Panc1 (cell line): ENCODE measurements around the gene TMEM106C. TPM values are rescaled to one million over a fixed set of nuclear protein-coding genes. Genes with fewer than 3 reads are reported as not detected.

Source experiments
- ATAC-seq: fragments of 200-7000 bp; cut with Tn5 transposase; 2 replicates; pipeline ENCODE4 v1.9.1; 2020; ENCODE audit warnings: mild to moderate bottlenecking, moderate library complexity
- BruUV-seq: library from RNA; stranded (reverse); fragments of 400-500 nt; replicated peaks from 2 replicates; lab custom pipeline; 2021; lab: Mats Ljungman, UMichigan
- CTCF ChIA-PET: fragments of 300-600 bp; sonication (Branson Sonifier 250); formaldehyde crosslinking; loops from one replicate; lab custom pipeline; 2022; ENCODE audit warnings: antibody characterized with exemption; lab: Charles Lee
- POLR2A ChIA-PET: fragments of 300-600 bp; sonication (Branson Sonifier 250); formaldehyde crosslinking; loops from one replicate; lab custom pipeline; 2022; ENCODE audit warnings: antibody characterized with exemption; lab: Charles Lee
- DNase-seq: peaks from one replicate; pipeline ENCODE4 v3.0.0-alpha.2; 2010; ENCODE audit warnings: low read depth, low spot score
- H3K27ac ChIP-seq: 2 replicates; pipeline ENCODE4 v1.5.1; 2011; ENCODE audit warnings: mild to moderate bottlenecking, low read length, inconsistent platforms
- H3K27me3 ChIP-seq: fragments of 200-500 bp; sonication (Bioruptor generic); 2 replicates; pipeline ENCODE4 v1.6.0; 2014; ENCODE audit warnings: low read length, inconsistent platforms; ENCODE audit not compliant: control insufficient read depth, insufficient read depth
- H3K36me3 ChIP-seq: fragments of 200-500 bp; sonication (Bioruptor generic); 2 replicates; pipeline ENCODE4 v1.5.1; 2014; ENCODE audit warnings: inconsistent platforms, mild to moderate bottlenecking, low read length, moderate library complexity; ENCODE audit not compliant: control insufficient read depth, insufficient read depth
- H3K4me1 ChIP-seq: 2 replicates; pipeline ENCODE4 v1.5.1; 2011; ENCODE audit warnings: inconsistent platforms, mild to moderate bottlenecking, low read length, moderate library complexity; ENCODE audit not compliant: control insufficient read depth, insufficient read depth
- H3K4me3 ChIP-seq, 2 experiments: 2 replicates each; pipeline ENCODE4 v1.5.1; 2011 to 2012; ENCODE audit warnings: low read depth in 2 of 2, low read length in 2 of 2, mild to moderate bottlenecking in 2 of 2, inconsistent platforms in 1 of 2, moderate library complexity in 1 of 2
- H3K9me3 ChIP-seq: fragments of 200-500 bp; sonication (Bioruptor generic); 2 replicates; pipeline ENCODE4 v1.5.1; 2014; ENCODE audit warnings: low read depth, mild to moderate bottlenecking, inconsistent platforms, low read length, moderate library complexity; ENCODE audit not compliant: control insufficient read depth, insufficient read depth
- POLR2AphosphoS5 ChIP-seq: IDR thresholded peaks from 2 replicates; pipeline ENCODE4 v1.6.1; 2012; ENCODE audit warnings: mild to moderate bottlenecking, low read depth, low read length, moderate library complexity
- SIN3A ChIP-seq: IDR thresholded peaks from 2 replicates; pipeline ENCODE4 v1.6.1; 2012; ENCODE audit warnings: low read depth, mild to moderate bottlenecking, low read length, moderate library complexity, borderline replicate concordance; ENCODE audit not compliant: insufficient read depth
- TCF7L2 ChIP-seq: IDR thresholded peaks from 2 replicates; pipeline ENCODE4 v1.6.1; 2011; ENCODE audit warnings: mild to moderate bottlenecking, low read depth, low read length, inconsistent platforms
- in situ Hi-C: cut with HindIII; loops from 2 replicates; pipeline ENCODE4 v1.10.0; 2016; ENCODE audit warnings: low sequenced_read_pairs, low pct_unique_long_range_greater_than_20kb
- intact Hi-C: fragments of 100-400 bp; cut with micrococcal nuclease; formaldehyde crosslinking; loops from one replicate; pipeline ENCODE4 v1.10.0; 2022; ENCODE audit not compliant: unreplicated experiment
- total RNA-seq: library from RNA; stranded (reverse); gene quantifications from one replicate; pipeline ENCODE4 v1.2.1, GENCODE V29; 2021; ENCODE audit not compliant: unreplicated experiment
- TF ChIP-seq, protein P1 (sequence below): fragments of 450-650 bp; IDR thresholded peaks from 2 replicates; pipeline ENCODE4 v1.5.1; 2017; ENCODE audit warnings: mild to moderate bottlenecking
- TF ChIP-seq, protein P2 (sequence below), 2 experiments: IDR thresholded peaks; 2 replicates each; pipeline ENCODE4 v1.6.1; 2011 to 2012; ENCODE audit warnings: low read depth in 2 of 2, control low read depth in 1 of 2, low read length in 1 of 2, mild to moderate bottlenecking in 1 of 2, moderate library complexity in 1 of 2; ENCODE audit not compliant: insufficient read depth in 1 of 2

TMEM106C gene
- total RNA-seq, 1 experiment from 2014 or later, result 93.7 TPM

DNA sequence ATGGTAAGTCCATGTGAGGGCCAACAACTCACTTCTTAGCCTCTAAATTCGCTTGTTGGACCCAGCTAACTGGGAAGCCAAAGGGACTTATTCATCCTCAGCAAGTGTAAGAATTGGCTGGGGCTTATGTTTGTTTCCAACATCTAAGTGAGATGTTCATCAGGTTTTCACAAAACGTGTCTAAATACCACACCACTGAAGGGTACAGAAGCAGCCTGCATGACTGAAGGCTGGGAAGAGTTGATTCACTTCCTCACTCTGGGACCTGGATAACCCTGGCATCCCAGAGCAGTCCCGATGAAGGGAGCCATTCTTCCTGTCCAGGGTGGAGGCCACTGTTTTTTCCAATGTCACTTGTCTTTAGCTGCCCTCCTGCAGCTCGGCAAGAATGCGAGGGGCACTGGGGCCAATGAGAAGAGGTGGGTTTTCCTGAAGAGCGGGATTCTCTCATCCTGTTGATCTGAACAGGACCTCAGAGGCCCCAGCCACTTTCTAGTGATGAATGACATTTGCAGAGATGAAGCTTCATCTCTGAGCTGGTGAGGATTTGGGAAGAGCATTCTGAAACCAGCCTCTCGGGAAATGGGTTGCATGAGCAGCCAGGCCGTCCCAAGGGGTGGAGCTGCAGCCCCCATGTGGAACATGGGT lies 53.1 kb downstream of the TMEM106C start:
- BruUV-seq, result no TSS peak
- Histone ChIP-seq H3K4me1 (0 out of 2 replicates have a peak, but pooled peaks cover 3% of the 10 kb centered on the region), H3K27ac (no peak overlapping the region), H3K9me3 (no peaks in the 10 kb centered on the region), H3K4me3 (no peak overlapping the region), H3K27me3 (peaks cover 16% of the 10 kb centered on the region; the same call in 1 of the 2 replicates), H3K36me3 (no peaks in the 10 kb centered on the region)
- intact Hi-C loops (no loop called here), in situ Hi-C loops (no loop called here)
- TF ChIP-seq, protein P1, sequence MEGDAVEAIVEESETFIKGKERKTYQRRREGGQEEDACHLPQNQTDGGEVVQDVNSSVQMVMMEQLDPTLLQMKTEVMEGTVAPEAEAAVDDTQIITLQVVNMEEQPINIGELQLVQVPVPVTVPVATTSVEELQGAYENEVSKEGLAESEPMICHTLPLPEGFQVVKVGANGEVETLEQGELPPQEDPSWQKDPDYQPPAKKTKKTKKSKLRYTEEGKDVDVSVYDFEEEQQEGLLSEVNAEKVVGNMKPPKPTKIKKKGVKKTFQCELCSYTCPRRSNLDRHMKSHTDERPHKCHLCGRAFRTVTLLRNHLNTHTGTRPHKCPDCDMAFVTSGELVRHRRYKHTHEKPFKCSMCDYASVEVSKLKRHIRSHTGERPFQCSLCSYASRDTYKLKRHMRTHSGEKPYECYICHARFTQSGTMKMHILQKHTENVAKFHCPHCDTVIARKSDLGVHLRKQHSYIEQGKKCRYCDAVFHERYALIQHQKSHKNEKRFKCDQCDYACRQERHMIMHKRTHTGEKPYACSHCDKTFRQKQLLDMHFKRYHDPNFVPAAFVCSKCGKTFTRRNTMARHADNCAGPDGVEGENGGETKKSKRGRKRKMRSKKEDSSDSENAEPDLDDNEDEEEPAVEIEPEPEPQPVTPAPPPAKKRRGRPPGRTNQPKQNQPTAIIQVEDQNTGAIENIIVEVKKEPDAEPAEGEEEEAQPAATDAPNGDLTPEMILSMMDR, result no peak
- TF ChIP-seq SIN3A, result no peak
- TF ChIP-seq TCF7L2, result no peak
- TF ChIP-seq POLR2AphosphoS5, result no peak
- TF ChIP-seq, protein P2, sequence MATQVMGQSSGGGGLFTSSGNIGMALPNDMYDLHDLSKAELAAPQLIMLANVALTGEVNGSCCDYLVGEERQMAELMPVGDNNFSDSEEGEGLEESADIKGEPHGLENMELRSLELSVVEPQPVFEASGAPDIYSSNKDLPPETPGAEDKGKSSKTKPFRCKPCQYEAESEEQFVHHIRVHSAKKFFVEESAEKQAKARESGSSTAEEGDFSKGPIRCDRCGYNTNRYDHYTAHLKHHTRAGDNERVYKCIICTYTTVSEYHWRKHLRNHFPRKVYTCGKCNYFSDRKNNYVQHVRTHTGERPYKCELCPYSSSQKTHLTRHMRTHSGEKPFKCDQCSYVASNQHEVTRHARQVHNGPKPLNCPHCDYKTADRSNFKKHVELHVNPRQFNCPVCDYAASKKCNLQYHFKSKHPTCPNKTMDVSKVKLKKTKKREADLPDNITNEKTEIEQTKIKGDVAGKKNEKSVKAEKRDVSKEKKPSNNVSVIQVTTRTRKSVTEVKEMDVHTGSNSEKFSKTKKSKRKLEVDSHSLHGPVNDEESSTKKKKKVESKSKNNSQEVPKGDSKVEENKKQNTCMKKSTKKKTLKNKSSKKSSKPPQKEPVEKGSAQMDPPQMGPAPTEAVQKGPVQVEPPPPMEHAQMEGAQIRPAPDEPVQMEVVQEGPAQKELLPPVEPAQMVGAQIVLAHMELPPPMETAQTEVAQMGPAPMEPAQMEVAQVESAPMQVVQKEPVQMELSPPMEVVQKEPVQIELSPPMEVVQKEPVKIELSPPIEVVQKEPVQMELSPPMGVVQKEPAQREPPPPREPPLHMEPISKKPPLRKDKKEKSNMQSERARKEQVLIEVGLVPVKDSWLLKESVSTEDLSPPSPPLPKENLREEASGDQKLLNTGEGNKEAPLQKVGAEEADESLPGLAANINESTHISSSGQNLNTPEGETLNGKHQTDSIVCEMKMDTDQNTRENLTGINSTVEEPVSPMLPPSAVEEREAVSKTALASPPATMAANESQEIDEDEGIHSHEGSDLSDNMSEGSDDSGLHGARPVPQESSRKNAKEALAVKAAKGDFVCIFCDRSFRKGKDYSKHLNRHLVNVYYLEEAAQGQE (IDR thresholded peaks at IDR 0.05; ENCODE audit: insufficient read depth in 1 of 2, low read depth in 2 of 2, low read length in 1 of 2), result no peak
- DNase-seq (no peak), ATAC-seq (no peak)
- CTCF ChIA-PET, result no interaction called here
- POLR2A ChIA-PET, result no interaction called here

DNA sequence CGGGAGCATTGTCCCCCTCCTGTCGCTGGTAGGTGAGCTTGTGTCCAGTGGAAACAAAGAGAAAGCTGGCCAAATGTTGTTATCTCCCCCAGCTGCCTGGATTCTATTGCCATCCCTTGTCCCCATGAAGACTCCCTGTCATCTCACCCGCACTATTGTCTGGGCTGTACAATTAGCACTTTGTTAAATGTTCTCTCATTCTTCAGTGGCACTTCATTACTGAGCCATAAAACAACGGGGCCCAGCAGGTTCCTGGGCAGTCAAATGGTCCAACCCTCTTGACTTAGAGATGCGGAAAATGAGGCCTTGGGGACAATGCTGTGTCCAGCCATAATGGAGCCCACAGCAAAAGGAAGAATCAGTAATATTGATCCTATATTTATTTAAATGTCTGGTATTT lies 54.1 kb downstream of the TMEM106C start:
- ATAC-seq, result no peak
- POLR2A ChIA-PET, result no interaction called here
- peaks cover 16% of the 10 kb centered on the region; the same call in 1 of the 2 replicates for H3K27me3 ChIP-seq

More for the DNA sequence above, 54.1 kb downstream of the TMEM106C start:
- no TSS peak for BruUV-seq
- TF ChIP-seq, protein P1, result no peak
- TF ChIP-seq SIN3A, result no peak
- TF ChIP-seq, protein P2 (IDR thresholded peaks at IDR 0.05; ENCODE audit: insufficient read depth in 1 of 2, low read depth in 2 of 2, low read length in 1 of 2), result no peak
- TF ChIP-seq POLR2AphosphoS5, result no peak
- no peak for TF ChIP-seq TCF7L2
- Histone ChIP-seq H3K9me3 (no peaks in the 10 kb centered on the region), H3K36me3 (no peaks in the 10 kb centered on the region), H3K4me1 (peaks cover 12% of the 10 kb centered on the region), H3K4me3 (no peak overlapping the region), H3K27ac (no peak overlapping the region)
- CTCF ChIA-PET, result no interaction called here
- DNase-seq, result no peak
- in situ Hi-C loops, result no loop called here
- intact Hi-C loops, result no loop called here
